ENCODE measurements around the gene LHFPL2. TPM values are rescaled to one million over a fixed set of nuclear protein-coding genes. Genes with fewer than 3 reads are reported as not detected.

Gene LHFPL2
- total and polyA plus RNA-seq, 2 experiments from 2014 or later, result 10.6 to 50.8 TPM

DNA sequence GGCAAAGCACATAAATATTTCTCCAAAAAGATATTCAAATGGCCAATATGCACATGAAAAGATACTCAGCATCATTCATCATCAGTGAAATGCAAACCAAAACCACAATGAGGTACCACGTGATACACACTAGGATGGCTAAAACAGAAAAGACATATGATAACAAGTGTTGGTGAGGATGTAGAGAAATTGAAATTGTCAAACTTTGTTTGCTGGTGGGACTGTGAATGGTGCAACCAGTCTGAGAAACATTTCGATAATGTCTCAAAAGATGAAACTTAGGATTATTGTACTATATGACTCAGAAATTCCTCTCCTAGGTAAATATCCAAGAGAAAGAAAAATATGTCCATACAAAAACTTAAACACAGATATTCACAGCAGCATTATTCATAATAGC is 8.6 kb upstream of the LHFPL2 start:
- Histone ChIP-seq H3F3A (replicated peaks; ENCODE audit: low read depth) (no peaks in the 10 kb centered on the region), H2AFZ (no peak overlapping the region), H4K20me1 (replicated peaks; ENCODE audit: insufficient read depth) (no peaks in the 10 kb centered on the region), H3K27me3 (ENCODE audit: insufficient read depth) (no peaks in the 10 kb centered on the region), H3K4me1 (ENCODE audit: insufficient read depth) (peaks cover 7% of the 10 kb centered on the region; the same call in 1 of the 2 replicates), H3K36me3 (ENCODE audit: insufficient read depth) (no peaks in the 10 kb centered on the region), H3K4me3 (no peak overlapping the region), H3K79me2 (replicated peaks; ENCODE audit: insufficient read depth) (no peaks in the 10 kb centered on the region), H3K27ac (ENCODE audit: low read depth) (no peak overlapping the region), H3K4me2 (no peak overlapping the region), H3K9me2 (ENCODE audit: insufficient read depth) (no peaks in the 10 kb centered on the region)
- DNase-seq (ENCODE audit: low spot score) (no peak), ATAC-seq (no peak)
- no peaks in the 10 kb centered on the region; the same call in 2 of the 3 replicates for H3K9me3 Mint-ChIP-seq
- no peak overlapping the region for H3K4me3 Mint-ChIP-seq
- H3K36me3 Mint-ChIP-seq (ENCODE audit: low read depth), result no peaks in the 10 kb centered on the region
- H3K27ac Mint-ChIP-seq, result no peak overlapping the region
- H3K4me1 Mint-ChIP-seq, result peaks cover 3% of the 10 kb centered on the region; the same call in 1 of the 3 replicates
- TF ChIP-seq ZNF114 (CRISPR knock-in tag; IDR thresholded peaks at IDR 0.05) (no peak), STAT1 (IDR thresholded peaks at IDR 0.05; ENCODE audit: unreplicated experiment) (no peak), JUNB (IDR thresholded peaks at IDR 0.05; ENCODE audit: unreplicated experiment) (no peak), EZH2 (IDR thresholded peaks at IDR 0.05; ENCODE audit: low read depth, unreplicated experiment) (no peak), ZNF331 (CRISPR knock-in tag; IDR thresholded peaks at IDR 0.05; ENCODE audit: low read depth) (no peak), POLR2AphosphoS5 (IDR thresholded peaks at IDR 0.05; ENCODE audit: low read depth) (no peak), NANOG (IDR thresholded peaks at IDR 0.05; ENCODE audit: borderline replicate concordance) (no peak), EZH2phosphoT487 (IDR thresholded peaks at IDR 0.05; ENCODE audit: unreplicated experiment) (no peak)
- TF ChIP-seq, protein P1, sequence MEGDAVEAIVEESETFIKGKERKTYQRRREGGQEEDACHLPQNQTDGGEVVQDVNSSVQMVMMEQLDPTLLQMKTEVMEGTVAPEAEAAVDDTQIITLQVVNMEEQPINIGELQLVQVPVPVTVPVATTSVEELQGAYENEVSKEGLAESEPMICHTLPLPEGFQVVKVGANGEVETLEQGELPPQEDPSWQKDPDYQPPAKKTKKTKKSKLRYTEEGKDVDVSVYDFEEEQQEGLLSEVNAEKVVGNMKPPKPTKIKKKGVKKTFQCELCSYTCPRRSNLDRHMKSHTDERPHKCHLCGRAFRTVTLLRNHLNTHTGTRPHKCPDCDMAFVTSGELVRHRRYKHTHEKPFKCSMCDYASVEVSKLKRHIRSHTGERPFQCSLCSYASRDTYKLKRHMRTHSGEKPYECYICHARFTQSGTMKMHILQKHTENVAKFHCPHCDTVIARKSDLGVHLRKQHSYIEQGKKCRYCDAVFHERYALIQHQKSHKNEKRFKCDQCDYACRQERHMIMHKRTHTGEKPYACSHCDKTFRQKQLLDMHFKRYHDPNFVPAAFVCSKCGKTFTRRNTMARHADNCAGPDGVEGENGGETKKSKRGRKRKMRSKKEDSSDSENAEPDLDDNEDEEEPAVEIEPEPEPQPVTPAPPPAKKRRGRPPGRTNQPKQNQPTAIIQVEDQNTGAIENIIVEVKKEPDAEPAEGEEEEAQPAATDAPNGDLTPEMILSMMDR (conservative IDR thresholded peaks at IDR 0.05; ENCODE audit: low read depth in 2 of 2), result no peak
- TF ChIP-seq, protein P2, sequence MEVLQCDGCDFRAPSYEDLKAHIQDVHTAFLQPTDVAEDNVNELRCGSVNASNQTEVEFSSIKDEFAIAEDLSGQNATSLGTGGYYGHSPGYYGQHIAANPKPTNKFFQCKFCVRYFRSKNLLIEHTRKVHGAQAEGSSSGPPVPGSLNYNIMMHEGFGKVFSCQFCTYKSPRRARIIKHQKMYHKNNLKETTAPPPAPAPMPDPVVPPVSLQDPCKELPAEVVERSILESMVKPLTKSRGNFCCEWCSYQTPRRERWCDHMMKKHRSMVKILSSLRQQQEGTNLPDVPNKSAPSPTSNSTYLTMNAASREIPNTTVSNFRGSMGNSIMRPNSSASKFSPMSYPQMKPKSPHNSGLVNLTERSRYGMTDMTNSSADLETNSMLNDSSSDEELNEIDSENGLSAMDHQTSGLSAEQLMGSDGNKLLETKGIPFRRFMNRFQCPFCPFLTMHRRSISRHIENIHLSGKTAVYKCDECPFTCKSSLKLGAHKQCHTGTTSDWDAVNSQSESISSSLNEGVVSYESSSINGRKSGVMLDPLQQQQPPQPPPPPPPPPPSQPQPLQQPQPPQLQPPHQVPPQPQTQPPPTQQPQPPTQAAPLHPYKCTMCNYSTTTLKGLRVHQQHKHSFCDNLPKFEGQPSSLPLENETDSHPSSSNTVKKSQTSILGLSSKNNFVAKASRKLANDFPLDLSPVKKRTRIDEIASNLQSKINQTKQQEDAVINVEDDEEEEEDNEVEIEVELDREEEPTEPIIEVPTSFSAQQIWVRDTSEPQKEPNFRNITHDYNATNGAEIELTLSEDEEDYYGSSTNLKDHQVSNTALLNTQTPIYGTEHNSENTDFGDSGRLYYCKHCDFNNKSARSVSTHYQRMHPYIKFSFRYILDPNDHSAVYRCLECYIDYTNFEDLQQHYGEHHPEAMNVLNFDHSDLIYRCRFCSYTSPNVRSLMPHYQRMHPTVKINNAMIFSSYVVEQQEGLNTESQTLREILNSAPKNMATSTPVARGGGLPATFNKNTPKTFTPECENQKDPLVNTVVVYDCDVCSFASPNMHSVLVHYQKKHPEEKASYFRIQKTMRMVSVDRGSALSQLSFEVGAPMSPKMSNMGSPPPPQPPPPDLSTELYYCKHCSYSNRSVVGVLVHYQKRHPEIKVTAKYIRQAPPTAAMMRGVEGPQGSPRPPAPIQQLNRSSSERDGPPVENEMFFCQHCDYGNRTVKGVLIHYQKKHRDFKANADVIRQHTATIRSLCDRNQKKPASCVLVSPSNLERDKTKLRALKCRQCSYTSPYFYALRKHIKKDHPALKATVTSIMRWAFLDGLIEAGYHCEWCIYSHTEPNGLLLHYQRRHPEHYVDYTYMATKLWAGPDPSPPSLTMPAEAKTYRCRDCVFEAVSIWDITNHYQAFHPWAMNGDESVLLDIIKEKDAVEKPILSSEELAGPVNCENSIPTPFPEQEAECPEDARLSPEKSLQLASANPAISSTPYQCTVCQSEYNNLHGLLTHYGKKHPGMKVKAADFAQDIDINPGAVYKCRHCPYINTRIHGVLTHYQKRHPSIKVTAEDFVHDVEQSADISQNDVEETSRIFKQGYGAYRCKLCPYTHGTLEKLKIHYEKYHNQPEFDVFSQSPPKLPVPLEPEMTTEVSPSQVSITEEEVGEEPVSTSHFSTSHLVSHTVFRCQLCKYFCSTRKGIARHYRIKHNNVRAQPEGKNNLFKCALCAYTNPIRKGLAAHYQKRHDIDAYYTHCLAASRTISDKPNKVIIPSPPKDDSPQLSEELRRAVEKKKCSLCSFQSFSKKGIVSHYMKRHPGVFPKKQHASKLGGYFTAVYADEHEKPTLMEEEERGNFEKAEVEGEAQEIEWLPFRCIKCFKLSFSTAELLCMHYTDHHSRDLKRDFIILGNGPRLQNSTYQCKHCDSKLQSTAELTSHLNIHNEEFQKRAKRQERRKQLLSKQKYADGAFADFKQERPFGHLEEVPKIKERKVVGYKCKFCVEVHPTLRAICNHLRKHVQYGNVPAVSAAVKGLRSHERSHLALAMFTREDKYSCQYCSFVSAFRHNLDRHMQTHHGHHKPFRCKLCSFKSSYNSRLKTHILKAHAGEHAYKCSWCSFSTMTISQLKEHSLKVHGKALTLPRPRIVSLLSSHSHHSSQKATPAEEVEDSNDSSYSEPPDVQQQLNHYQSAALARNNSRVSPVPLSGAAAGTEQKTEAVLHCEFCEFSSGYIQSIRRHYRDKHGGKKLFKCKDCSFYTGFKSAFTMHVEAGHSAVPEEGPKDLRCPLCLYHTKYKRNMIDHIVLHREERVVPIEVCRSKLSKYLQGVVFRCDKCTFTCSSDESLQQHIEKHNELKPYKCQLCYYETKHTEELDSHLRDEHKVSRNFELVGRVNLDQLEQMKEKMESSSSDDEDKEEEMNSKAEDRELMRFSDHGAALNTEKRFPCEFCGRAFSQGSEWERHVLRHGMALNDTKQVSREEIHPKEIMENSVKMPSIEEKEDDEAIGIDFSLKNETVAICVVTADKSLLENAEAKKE (CRISPR knock-in tag; IDR thresholded peaks at IDR 0.05), result no peak
- H3K27me3 Mint-ChIP-seq (ENCODE audit: insufficient read depth, low read depth, poor library complexity), result peaks cover 3% of the 10 kb centered on the region
